ENCODE results near the gene LGALS12.

The LGALS12 gene

DNA sequence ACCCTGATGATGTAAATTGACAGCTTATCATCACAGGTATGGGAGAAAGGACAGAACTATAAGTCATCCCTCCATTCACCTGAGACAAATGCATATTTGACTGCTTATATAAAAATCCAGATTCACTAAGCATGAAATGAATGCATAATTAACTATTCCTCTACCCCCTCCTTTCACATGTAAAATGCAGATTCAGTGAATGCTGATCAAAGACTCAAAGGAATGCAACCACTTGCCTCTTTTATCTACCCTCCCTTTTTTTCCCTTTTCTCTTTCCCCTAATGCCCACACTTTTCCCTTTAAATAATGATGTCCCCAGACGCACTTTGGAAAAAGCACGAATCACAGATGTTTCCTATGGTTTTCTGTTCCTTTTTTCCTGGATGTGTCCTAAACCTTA, 26.2 kb downstream of the LGALS12 start:
- ATAC-seq (ENCODE audit: low read depth) = no peak
- peaks cover 3% of the 10 kb centered on the region for H3K4me1 ChIP-seq (ENCODE audit: insufficient read depth, poor library complexity, severe bottlenecking)
- no peaks in the 10 kb centered on the region for H3K36me3 ChIP-seq (ENCODE audit: low read depth)
- H3K4me3 ChIP-seq (ENCODE audit: severe bottlenecking) = no peak overlapping the region
- H3K9me3 ChIP-seq (ENCODE audit: severe bottlenecking) = no peaks in the 10 kb centered on the region
- DNase-seq (ENCODE audit: low spot score) = no peak
- TF ChIP-seq CTCF (IDR thresholded peaks at IDR 0.05; ENCODE audit: poor library complexity, severe bottlenecking) = no peak
- H3K27me3 ChIP-seq (ENCODE audit: insufficient read depth, poor library complexity, severe bottlenecking) = no peaks in the 10 kb centered on the region
- H3K27ac ChIP-seq (ENCODE audit: poor library complexity, severe bottlenecking) = no peak overlapping the region

GRCh38 chr11:63532799-63533475, 27.1 kb downstream of the LGALS12 start:
- ATAC-seq (ENCODE audit: low read depth) (no peak), DNase-seq (ENCODE audit: low spot score) (no peak)
- Histone ChIP-seq H3K4me1 (ENCODE audit: insufficient read depth, poor library complexity, severe bottlenecking) (peaks cover 3% of the 10 kb centered on the region), H3K36me3 (ENCODE audit: low read depth) (no peaks in the 10 kb centered on the region), H3K9me3 (ENCODE audit: severe bottlenecking) (no peaks in the 10 kb centered on the region), H3K4me3 (ENCODE audit: severe bottlenecking) (no peak overlapping the region), H3K27me3 (ENCODE audit: insufficient read depth, poor library complexity, severe bottlenecking) (no peaks in the 10 kb centered on the region), H3K27ac (ENCODE audit: poor library complexity, severe bottlenecking) (no peak overlapping the region)
- TF ChIP-seq CTCF (IDR thresholded peaks at IDR 0.05; ENCODE audit: poor library complexity, severe bottlenecking) = no peak

GRCh38 chr11:63534076-63534475, 28.2 kb downstream of the LGALS12 start:
- H3K4me3 ChIP-seq (ENCODE audit: severe bottlenecking) = no peak overlapping the region
- H3K27me3 ChIP-seq (ENCODE audit: insufficient read depth, poor library complexity, severe bottlenecking) = no peaks in the 10 kb centered on the region
- no peaks in the 10 kb centered on the region for H3K36me3 ChIP-seq (ENCODE audit: low read depth)
- no peak for ATAC-seq (ENCODE audit: low read depth)
- peaks cover 3% of the 10 kb centered on the region for H3K4me1 ChIP-seq (ENCODE audit: insufficient read depth, poor library complexity, severe bottlenecking)
- TF ChIP-seq CTCF (IDR thresholded peaks at IDR 0.05; ENCODE audit: poor library complexity, severe bottlenecking) = no peak
- no peaks in the 10 kb centered on the region for H3K9me3 ChIP-seq (ENCODE audit: severe bottlenecking)
- no peak overlapping the region for H3K27ac ChIP-seq (ENCODE audit: poor library complexity, severe bottlenecking)
- DNase-seq (ENCODE audit: low spot score) = no peak

DNA sequence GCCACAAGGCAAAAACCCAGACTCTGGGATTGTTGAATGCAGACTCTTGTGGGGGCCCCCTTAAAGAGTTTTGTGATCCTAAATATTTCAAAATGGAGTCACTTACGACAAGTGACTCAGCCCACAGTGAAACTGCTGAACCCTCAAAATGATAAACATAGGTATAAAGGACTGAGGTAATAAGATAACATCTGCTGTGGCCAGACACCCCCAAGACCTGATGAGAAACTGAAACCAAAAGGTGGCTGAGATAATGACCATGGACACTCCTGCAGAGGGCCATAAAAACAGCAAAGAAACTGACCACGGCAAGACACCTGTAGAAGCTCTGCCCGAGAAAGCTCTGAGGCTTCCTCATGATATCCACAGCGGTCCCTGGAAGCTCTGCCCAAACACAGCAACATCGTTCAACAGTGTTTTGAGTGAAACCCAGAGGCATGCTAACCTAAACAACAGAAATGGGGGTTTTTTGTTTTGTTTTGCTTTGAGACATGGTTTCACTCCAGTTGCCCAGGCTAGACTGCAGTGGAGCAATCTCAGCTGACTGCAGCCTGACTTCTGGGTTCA, 29.1 kb downstream of the LGALS12 start:
- no peak for ATAC-seq (ENCODE audit: low read depth)
- no peak for TF ChIP-seq CTCF (IDR thresholded peaks at IDR 0.05; ENCODE audit: poor library complexity, severe bottlenecking)

DNA sequence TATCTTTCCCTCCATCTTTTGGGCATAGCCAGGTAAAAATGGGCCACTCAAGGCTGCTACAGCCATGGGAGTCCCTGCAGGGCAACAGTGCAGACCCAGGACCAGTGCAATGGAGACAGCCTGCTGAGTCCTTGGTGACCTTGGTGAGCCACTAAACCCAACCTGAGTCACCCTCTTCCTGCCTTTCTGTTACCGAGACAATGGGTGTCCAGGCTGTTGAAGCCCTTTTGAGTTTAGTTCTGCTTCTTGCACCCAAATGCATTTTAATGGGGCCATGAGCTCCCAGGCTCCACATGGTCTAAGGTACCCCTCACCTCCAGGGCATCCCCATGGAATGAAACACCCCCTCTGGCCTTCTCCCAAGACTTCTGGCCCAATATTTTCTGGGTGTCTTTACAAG, 29.9 kb downstream of the LGALS12 start:
- Histone ChIP-seq H3K36me3 (ENCODE audit: low read depth) (no peaks in the 10 kb centered on the region), H3K4me3 (ENCODE audit: severe bottlenecking) (no peak overlapping the region), H3K27me3 (ENCODE audit: insufficient read depth, poor library complexity, severe bottlenecking) (no peaks in the 10 kb centered on the region), H3K9me3 (ENCODE audit: severe bottlenecking) (no peaks in the 10 kb centered on the region), H3K4me1 (ENCODE audit: insufficient read depth, poor library complexity, severe bottlenecking) (peaks cover 3% of the 10 kb centered on the region), H3K27ac (ENCODE audit: poor library complexity, severe bottlenecking) (no peak overlapping the region)
- DNase-seq (ENCODE audit: low spot score) = no peak
- ATAC-seq (ENCODE audit: low read depth) = no peak
- no peak for TF ChIP-seq CTCF (IDR thresholded peaks at IDR 0.05; ENCODE audit: poor library complexity, severe bottlenecking)

More for the DNA sequence above, 29.1 kb downstream of the LGALS12 start:
- Histone ChIP-seq H3K4me3 (ENCODE audit: severe bottlenecking) (no peak overlapping the region), H3K36me3 (ENCODE audit: low read depth) (no peaks in the 10 kb centered on the region), H3K27me3 (ENCODE audit: insufficient read depth, poor library complexity, severe bottlenecking) (no peaks in the 10 kb centered on the region), H3K9me3 (ENCODE audit: severe bottlenecking) (no peaks in the 10 kb centered on the region), H3K27ac (ENCODE audit: poor library complexity, severe bottlenecking) (no peak overlapping the region), H3K4me1 (ENCODE audit: insufficient read depth, poor library complexity, severe bottlenecking) (peaks cover 3% of the 10 kb centered on the region)
- DNase-seq (ENCODE audit: low spot score) = no peak

All from RWPE2 (cell line).